GM18867 (cell line): Measurements from ENCODE around the gene MRPS22.
"Not testable (repeated sequence)": the region's sequence is repeated elsewhere in the genome, so short reads cannot be mapped to it uniquely, and the experiment has no call there.

ENCODE experiments used
- ATAC-seq: cut with Tn5 transposase; IDR thresholded peaks from one replicate; pipeline ENCODE4 v1.9.1; 2021; ENCODE audit warnings: mild to moderate bottlenecking, moderate library complexity; ENCODE audit not compliant: unreplicated experiment

MRPS22 gene

DNA sequence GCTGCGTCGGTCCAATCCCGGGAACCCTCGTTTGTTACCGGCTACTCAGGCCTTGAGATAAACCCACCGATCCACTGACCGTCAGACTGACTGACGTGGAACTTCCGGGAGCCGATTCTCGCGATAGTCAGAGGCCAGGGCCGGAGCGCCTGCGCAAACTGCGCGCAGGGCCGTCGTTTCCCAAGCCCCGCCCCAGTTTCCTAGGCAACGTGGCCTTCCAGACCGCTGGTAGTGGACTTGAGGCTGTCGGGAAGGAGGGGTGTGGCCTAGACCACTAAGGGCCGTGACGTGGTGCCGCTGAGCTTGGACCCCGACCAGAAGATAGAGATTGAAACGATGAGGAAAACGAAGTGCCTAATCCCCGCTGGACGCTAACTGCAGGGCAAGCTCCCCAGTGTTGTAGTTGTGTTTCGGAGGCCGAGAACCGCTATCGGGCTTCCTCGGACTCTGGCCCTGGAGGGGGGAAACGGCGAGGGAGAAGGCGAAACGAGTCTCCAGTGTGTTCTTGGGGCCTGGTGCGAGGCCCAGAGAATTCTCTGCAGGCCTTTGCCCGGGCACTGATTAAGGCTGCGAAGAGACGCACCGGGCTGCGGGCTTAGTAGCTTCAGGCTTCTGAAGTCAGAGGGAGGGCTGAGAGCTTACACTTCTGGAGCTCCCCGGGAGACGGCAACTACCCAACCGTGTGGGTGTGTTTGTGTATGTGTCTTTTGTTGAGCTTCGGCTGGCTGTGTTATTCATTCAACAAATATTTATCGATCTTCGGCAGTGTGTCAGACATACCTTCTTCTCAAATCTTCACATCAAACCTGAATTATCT, 45.9 kb downstream of the MRPS22 start, which contains the start of gene COPB2:
Gene COPB2 (minus strand): TSS at position 96 of the 817 bp plus-strand sequence. CDS start 97 bp downstream, outside the sequence.
- peak; percentile 98 for ATAC-seq

DNA sequence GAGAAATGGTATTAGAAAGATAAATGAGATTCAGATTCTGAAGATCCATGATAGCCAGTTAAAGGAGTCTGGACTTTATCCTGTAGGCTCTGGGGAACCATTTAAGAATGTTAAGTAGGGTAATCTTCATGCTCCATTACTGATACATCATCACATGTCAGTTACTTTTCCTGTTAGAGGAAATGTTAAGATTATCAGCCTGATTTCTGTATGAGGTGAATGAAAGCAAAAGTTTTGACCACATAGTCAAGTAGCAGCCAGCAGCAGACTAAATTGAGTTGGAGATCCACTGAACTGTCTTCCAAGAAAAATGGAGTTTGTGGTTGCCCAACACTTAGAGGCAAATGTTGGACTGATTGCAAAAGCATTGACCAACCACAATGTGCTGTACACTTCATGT, 50.3 kb downstream of the MRPS22 start:
- no peak for ATAC-seq

DNA sequence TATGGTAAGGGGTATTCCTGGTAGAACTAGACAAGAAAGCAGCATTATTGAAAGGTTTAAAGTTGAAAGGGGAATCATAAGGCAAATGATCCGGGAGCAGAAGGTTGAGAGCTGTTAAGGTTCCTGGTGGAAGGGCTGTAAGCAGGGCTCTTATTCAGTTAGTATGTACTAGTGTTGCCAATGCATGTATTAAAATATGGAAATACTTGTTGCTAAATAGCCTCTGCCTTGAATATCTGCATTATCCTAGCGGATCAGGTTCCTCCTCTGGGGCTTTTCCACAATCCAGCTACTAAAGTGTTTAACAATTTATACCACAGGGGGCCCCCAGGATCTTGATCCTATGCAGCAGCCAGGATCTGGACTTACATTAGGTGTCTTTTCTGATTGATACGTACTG, 52.9 kb downstream of the MRPS22 start:
- no peak for ATAC-seq

DNA sequence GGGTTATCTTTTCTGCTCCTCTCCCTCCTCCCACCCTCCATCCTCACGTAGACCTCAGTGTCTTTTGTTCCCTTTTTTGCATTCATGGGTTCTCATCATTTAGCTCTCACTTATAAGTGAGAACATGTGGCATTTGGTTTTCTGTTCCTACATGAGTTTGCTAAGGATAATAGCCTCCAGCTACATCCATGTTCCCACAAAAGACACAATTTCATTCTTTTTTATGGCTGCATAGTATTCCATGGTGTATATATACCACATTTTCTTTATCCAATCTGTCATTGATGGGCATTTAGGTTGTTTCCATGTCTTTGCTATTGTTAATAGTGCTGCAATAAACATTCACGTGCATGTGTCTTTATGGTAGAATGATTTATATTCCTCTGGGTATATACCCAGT, 57.3 kb downstream of the MRPS22 start:
- not testable (repeated sequence) for ATAC-seq
